Suprapubic skin (tissue), 3 donors: Measurements from ENCODE around the gene CD151.

Experiments used
- CTCF ChIP-seq, 2 donors: fragments of 200-600 bp in 1 of 2; fragments of 450-650 bp in 1 of 2; sonication (generic) in 1 of 2; IDR thresholded peaks; one replicate each; pipeline ENCODE4 v1.5.1; 2016 to 2019; ENCODE audit warnings: antibody characterized with exemption in 2 of 2, mild to moderate bottlenecking in 1 of 2, moderate library complexity in 1 of 2
- POLR2A ChIP-seq, 2 donors: fragments of 450-650 bp; IDR thresholded peaks; one replicate each; pipeline ENCODE4 v1.6.1; 2017; ENCODE audit warnings: antibody characterized with exemption in 2 of 2, mild to moderate bottlenecking in 2 of 2, moderate library complexity in 2 of 2

- no peak for TF ChIP-seq CTCF (IDR thresholded peaks at IDR 0.05)
- no peak for TF ChIP-seq POLR2A (IDR thresholded peaks at IDR 0.05)
These were observed 19.7 kb upstream of the CD151 start for GRCh38 chr11:813072-813455.
